Kidney (tissue), 14 donors: ENCODE data around the gene LRRTM3. TPM values are rescaled to one million over a fixed set of nuclear protein-coding genes. Genes with fewer than 3 reads are reported as not detected.

Experiments
- DNase-seq, 5 donors: peaks; one replicate each; pipeline ENCODE4 v3.0.0-alpha.2; 2013 to 2020
- FAIRE-seq: peaks from 2 replicates; lab custom pipeline; 2012; peaks lifted over from hg19 to GRCh38; lab: Jason Lieb, UNC
- H3K27ac ChIP-seq, 2 donors: one replicate each; pipeline ENCODE4 v1.7.0; 2013; ENCODE audit warnings: low read depth in 2 of 2, low read length in 2 of 2, inconsistent platforms in 1 of 2
- H3K27me3 ChIP-seq: one replicate; pipeline ENCODE4 v1.7.1; 2013; ENCODE audit warnings: low read length, inconsistent platforms; ENCODE audit not compliant: control insufficient read depth, insufficient read depth
- H3K36me3 ChIP-seq, 3 donors: one replicate each; pipeline versions ENCODE4 v1.7.0 to v1.7.1; 2013; ENCODE audit warnings: low read length in 3 of 3, control low read depth in 1 of 3, inconsistent platforms in 1 of 3; ENCODE audit not compliant: insufficient read depth in 3 of 3, control insufficient read depth in 2 of 3
- H3K4me1 ChIP-seq, 3 donors: one replicate each; pipeline versions ENCODE4 v1.7.0 to v1.7.1; 2013; ENCODE audit warnings: low read length in 3 of 3, inconsistent platforms in 1 of 3, low read depth in 1 of 3; ENCODE audit not compliant: control insufficient read depth in 2 of 3, insufficient read depth in 2 of 3
- H3K4me3 ChIP-seq, 3 donors: one replicate each; pipeline versions ENCODE4 v1.7.0 to v1.8.1; 2013; ENCODE audit warnings: low read length in 3 of 3, control low read depth in 1 of 3, inconsistent platforms in 1 of 3
- H3K9ac ChIP-seq, 3 donors: one replicate each; pipeline versions ENCODE4 v1.7.0 to v1.7.1; 2013; ENCODE audit warnings: low read length in 3 of 3, control low read depth in 1 of 3, inconsistent platforms in 1 of 3
- H3K9me3 ChIP-seq, 3 donors: one replicate each; pipeline versions ENCODE4 v1.7.0 to v1.7.1; 2013; ENCODE audit warnings: low read length in 3 of 3, control low read depth in 1 of 3, inconsistent platforms in 1 of 3; ENCODE audit not compliant: control insufficient read depth in 2 of 3, insufficient read depth in 1 of 3
- CTCF ChIP-seq: IDR thresholded peaks from 3 replicates; pipeline ENCODE4 v1.5.1; 2012; ENCODE audit warnings: mild to moderate bottlenecking, moderate library complexity, borderline replicate concordance; ENCODE audit not compliant: insufficient read depth; ENCODE audit errors: extremely low read depth
- intact Hi-C: fragments of 100-400 bp; cut with DNase I; formaldehyde crosslinking; loops from one replicate; pipeline ENCODE4 v1.11.1; 2022
- polyA plus RNA-seq: library from polyadenylated mRNA; stranded (reverse); fragments of 350-450 nt; fragmentation: Illumina TruSeq; extraction: RNeasy Lipid Tissue Mini Kit (QIAGEN cat#74804); gene quantifications from one replicate; pipeline ENCODE4 v1.2.3, GENCODE V29; 2014; ENCODE audit warnings: low read depth, low replicate concordance; ENCODE audit not compliant: insufficient read depth
- total RNA-seq: library from RNA; stranded (reverse); fragmentation: NEBNext Ultra II Directional; extraction: Animal tissue kit (Norgen Biotek cat#: 25700); gene quantifications from one replicate; pipeline ENCODE4 v1.2.1, GENCODE V29; 2021
- donor health status: control.
- donor health status: control.
- donor health status: control.
- donor health status: control.
- donor health status: control.
- donor health status: DM: yes; HTN: yes; CAD: no.
- donor health status: Normal renal cell carcinoma (clear cell type).

LRRTM3 gene
- total and polyA plus RNA-seq, 2 donors from 2014 or later: 0.22 TPM; not detected in 1

GRCh38 chr10:66880826-66881225, 45.0 kb upstream of the LRRTM3 start:
- H3K4me3 ChIP-seq: no peak overlapping the region
- H3K27ac ChIP-seq: no peak overlapping the region
- intact Hi-C loops: no loop called here
- H3K9ac ChIP-seq: no peak overlapping the region
- no peaks in the 10 kb centered on the region for H3K4me1 ChIP-seq
- DNase-seq (no peak), FAIRE-seq (no peak)
- H3K27me3 ChIP-seq: no peaks in the 10 kb centered on the region
- no peak for TF ChIP-seq CTCF
- H3K36me3 ChIP-seq: no peaks in the 10 kb centered on the region
- no peaks in the 10 kb centered on the region for H3K9me3 ChIP-seq

- H3K9me3 ChIP-seq: no peaks in the 10 kb centered on the region
- no peak for TF ChIP-seq CTCF
- no peak for DNase-seq
- no peak overlapping the region for H3K4me3 ChIP-seq
- no peak for FAIRE-seq
- H3K4me1 ChIP-seq: no peaks in the 10 kb centered on the region
- no peaks in the 10 kb centered on the region for H3K27me3 ChIP-seq
- H3K36me3 ChIP-seq: no peaks in the 10 kb centered on the region
- no peak overlapping the region for H3K9ac ChIP-seq
- intact Hi-C loops: no loop called here
- H3K27ac ChIP-seq: no peak overlapping the region
Observed at GRCh38 chr10:66881814-66882213, 44.0 kb upstream of the LRRTM3 start.

- Histone ChIP-seq H3K27me3 (no peaks in the 10 kb centered on the region), H3K9ac (no peak overlapping the region), H3K9me3 (no peaks in the 10 kb centered on the region), H3K4me1 (no peaks in the 10 kb centered on the region), H3K36me3 (no peaks in the 10 kb centered on the region), H3K27ac (no peak overlapping the region), H3K4me3 (no peak overlapping the region)
- FAIRE-seq (no peak), DNase-seq (no peak)
- intact Hi-C loops: no loop called here
- no peak for TF ChIP-seq CTCF
Observed at GRCh38 chr10:66882271-66882670, 43.6 kb upstream of the LRRTM3 start.

GRCh38 chr10:66886848-66887247, 39.0 kb upstream of the LRRTM3 start:
- Histone ChIP-seq H3K27me3 (no peaks in the 10 kb centered on the region), H3K4me1 (no peaks in the 10 kb centered on the region), H3K36me3 (no peaks in the 10 kb centered on the region), H3K27ac (no peak overlapping the region), H3K9ac (no peak overlapping the region), H3K4me3 (no peak overlapping the region), H3K9me3 (no peaks in the 10 kb centered on the region)
- intact Hi-C loops: no loop called here
- FAIRE-seq (no peak), DNase-seq (no peak)
- no peak for TF ChIP-seq CTCF
